HL-60/S4 treated with phorbol 12-myristate 13-acetate at 8.2 ng/mL for 4 days and 3 days (cell line): ENCODE data around the gene IL36B.

ENCODE experiments used
- in situ Hi-C: fragments of 300-500 bp; cut with MboI; formaldehyde crosslinking; loops from 2 replicates; pipeline ENCODE4 v1.15.0; 2022; ENCODE audit warnings: low sequenced_read_pairs

The IL36B gene

GRCh38 chr2:113012436-113013335, 40.0 kb downstream of the IL36B start:
- in situ Hi-C loops, result no loop called here

- in situ Hi-C loops, result no loop called here
Observed at GRCh38 chr2:113011108-113011507, 41.6 kb downstream of the IL36B start.

DNA sequence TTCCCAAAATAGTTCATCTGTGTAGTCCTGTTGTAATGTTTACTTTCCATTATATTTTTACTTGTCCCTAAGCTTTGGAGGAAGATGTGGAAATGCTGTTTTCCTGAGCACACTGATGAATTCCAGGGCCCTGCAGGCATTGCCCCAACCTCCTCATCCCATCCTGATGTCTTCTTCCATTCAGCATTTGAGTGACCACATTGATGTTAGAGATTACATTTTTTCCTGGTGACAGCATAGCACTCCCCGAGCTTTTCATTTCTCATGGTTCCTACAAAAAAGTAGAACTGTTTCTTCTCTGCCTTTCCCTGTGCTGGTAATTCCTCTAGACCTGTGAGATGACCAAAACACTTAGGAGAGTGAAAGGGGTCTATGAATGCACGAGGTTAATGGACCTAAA, 42.6 kb downstream of the IL36B start:
- in situ Hi-C loops, result no loop called here

DNA sequence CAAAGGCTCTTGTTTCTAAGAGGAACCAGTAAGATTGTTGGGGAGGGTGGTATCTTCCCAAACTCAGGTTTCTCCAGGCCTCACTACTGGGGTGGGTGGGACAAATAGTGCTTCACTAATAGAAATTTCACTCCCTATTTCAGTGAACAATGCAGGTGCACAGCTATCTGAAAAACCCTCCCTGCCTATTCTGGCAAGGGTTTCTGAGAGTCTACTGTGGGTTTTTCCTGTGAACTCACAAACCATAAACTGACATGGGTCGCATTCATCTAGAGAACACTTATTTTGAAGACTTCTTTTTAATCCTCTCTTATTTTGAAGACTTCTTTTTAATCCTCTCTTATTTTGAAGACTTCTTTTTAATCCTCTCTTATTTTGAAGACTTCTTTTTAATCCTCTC, 43.0 kb downstream of the IL36B start:
- in situ Hi-C loops, result no loop called here

DNA sequence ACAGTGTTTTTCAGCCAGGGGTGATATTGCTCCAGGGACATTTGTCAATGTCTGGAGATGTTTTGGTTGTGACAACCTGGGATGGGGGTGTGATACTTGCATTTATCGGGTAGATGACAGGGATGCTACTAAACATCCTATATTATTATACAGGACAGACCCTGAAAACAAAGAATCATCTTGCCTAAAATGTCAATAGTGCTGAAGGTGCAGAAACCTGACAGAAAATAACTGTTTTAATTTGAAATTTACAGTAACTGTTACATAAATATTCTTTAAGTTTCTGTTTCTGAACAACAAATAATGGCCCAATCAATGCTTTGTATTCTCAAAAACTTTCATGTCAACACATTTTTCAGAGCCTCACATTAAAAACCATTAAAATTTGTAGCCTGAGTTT, 45.4 kb downstream of the IL36B start:
- in situ Hi-C loops, result no loop called here

DNA sequence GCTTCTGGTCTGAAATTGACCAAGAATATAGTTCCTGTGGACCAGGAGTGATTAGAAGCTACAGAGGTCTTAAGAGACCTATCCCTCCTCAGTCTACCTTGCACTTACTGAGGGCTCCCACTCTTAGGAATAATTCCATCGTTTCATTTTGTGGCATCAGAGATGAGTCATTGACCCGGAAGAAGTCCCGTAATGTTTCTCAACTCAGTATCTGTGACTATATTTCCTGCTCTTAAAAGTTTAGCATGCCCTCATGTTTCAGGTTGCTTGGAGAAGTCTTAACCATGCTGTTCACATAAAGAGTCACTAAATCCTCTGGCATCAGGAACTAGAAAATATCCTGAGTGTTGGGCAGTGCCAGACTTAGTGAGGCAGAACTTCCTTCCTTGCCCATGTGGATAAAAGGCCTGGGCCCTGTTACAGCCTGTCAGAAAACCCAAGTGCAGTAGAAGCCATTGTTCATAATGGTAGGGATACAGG, 47.6 kb downstream of the IL36B start, which contains the start of gene IL36A:
TSS of gene IL36A (plus strand) at position 430 of the 480 bp plus-strand sequence. CDS start 413 bp downstream, outside the sequence.
- in situ Hi-C loops, result no loop called here

DNA sequence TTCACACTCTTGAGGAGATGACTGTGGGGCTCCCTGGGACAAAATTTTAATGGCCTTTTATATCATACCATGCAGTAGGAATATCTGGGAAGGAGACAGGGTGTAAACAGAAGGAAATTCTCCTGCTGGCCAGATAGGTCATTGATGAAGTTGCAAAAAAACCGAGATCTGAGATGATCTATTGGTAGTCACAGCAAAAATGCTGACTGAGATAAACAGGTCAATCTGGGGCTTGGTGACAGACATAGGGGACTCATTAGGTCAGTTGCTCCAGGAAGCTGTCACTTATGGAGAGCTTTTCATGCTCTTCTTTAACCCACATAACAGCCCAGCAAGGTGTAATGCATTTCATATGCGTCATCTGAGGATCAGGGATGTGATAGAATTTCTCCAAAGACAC, 50.0 kb downstream of the IL36B start:
- in situ Hi-C loops, result no loop called here

- in situ Hi-C loops, result no loop called here
Observed at GRCh38 chr2:113000436-113000835, 52.2 kb downstream of the IL36B start.

GRCh38 chr2:112997151-112997550, 55.5 kb downstream of the IL36B start:
- in situ Hi-C loops, result no loop called here

DNA sequence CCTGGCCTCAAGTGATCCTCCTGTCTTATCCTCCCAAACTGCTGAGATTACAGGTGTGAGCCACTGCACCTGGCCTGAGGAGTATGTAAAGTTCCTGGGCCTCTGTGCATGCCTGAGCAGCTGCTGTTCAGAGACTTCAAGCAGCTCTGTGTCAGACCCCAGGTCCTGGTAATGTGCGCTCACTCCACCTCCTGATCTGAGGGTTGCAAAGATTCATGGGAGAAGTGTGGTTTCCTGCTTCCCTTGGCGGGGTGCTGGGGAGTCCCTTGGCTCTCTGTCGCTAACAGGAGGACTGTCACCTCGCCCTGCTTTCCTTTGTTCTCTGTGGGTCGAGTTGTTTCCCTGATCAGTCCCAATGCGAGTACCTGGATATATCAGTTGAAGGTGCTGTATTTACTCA, 56.0 kb downstream of the IL36B start:
- in situ Hi-C loops, result no loop called here

DNA sequence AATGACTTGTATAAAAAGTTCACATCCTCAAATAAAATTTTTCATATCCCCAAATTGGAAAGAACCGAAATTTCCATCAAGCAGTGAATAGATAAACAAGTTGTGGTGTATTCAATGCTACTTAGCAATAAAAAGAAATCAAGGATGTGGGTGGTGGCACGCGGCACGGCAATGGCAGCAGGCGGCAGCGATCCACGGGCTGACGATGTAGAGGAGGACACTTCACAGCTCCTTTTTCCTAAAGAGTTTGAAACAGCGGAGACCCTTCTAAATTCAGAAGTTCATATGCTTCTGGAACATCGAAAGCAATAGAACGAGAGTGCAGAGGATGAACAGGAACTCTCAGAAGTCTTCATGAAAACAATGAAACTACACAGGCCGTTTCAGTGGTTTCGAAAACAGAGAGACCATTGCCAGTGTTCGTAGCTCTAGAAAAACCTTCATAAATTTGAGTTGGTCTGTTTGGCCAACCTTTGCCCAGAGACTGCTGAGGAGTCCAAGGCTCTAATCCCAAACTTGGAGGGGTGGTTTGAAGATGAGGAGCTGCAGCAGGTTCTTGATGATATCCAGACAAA, 57.2 kb downstream of the IL36B start:
- in situ Hi-C loops, result no loop called here

- in situ Hi-C loops, result no loop called here
Observed at GRCh38 chr2:112994648-112995047, 58.0 kb downstream of the IL36B start.

GRCh38 chr2:112993831-112994230, 58.8 kb downstream of the IL36B start:
- in situ Hi-C loops, result no loop called here

DNA sequence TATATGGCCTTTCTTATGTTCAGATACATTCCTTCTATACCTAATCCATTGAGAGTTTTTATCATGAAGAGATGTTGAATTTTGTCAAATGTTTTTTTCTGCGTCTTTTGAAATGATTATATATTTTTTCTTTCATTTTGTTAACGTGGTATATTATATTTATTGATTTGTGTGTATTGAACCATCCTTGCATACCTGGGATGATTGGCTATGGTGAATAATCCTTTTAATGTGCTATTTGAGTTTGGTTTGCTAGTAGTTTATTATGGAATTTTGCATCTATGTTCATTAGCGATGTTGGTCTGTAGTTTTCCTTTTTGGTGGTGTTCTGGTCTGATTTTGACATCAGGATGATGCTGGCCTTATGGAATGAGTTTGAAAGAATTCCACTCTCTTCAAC, 63.1 kb downstream of the IL36B start:
- in situ Hi-C loops, result no loop called here

GRCh38 chr2:112985090-112985489, 67.6 kb downstream of the IL36B start:
- in situ Hi-C loops, result no loop called here

DNA sequence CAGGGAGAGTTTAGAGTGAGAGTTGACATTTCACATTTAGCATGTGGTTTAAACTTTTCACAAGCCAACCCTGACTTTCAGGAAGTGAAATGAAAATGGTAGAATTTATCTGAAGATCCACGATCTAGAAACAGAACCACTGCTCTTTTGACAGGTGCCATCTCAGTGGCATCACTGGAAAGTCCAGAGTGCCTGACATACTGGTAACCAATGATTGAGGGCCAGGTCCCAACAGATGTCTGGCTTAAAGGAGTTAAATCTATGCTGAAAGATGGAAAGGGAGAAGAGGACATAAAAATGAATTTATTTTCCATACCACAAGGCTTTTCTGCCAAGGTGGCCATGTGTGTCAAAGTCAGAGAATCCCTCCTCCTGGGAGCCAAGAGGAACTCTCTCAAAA, 72.1 kb downstream of the IL36B start:
- in situ Hi-C loops, result no loop called here

DNA sequence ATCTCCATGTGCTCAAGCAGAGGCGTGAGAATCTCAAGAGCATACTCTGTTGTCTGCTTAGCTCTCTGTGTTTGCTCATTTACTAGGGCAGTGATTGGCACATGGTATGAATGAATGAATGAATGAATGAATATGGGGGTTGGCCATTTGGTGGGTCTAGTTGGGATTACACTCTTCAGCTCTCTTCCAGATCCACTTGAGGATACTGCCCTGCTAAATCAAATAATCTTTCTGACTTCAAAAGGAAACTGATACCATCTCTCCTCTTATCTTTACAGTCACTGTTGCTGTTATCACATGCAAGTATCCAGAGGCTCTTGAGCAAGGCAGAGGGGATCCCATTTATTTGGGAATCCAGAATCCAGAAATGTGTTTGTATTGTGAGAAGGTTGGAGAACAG, 72.9 kb downstream of the IL36B start:
- in situ Hi-C loops, result no loop called here

DNA sequence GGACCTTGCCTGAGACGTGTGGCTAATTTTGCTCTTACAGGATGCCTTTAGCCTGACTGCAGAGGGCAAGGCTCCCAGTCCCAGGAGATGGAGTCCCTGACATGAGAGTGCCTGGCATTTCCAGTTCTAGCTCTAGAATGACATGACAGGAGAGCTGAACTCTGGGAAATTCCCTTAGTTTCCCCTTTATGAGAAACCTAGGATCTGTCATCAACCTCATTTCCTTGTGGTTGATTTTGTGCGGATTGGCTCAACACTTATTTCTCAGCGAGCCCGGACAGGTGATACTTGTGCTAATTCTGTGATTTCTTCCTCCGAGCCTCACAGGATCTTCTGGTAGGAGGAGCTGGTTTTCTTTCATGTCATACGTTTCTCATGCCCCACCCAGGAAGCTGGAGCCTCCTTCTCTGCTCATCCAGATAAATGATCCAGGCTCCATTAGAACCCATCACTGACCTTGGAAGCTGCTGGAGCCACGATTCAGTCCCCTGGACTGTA, 75.1 kb downstream of the IL36B start, which contains the start of gene IL36G:
TSS of gene IL36G (plus strand) at position 448 of the 498 bp plus-strand sequence. CDS start 633 bp downstream, outside the sequence.
- in situ Hi-C loops, result no loop called here
